Measurements from ENCODE around the gene KCNK18.
"Not testable (repeated sequence)": the region's sequence is repeated elsewhere in the genome, so short reads cannot be mapped to it uniquely, and the experiment has no call there.

Gene KCNK18

GRCh38 chr10:117222976-117223692 lies 25.8 kb downstream of the KCNK18 start:
- no peak for DNase-seq

- no peak for DNase-seq
Observed at GRCh38 chr10:117223693-117224430, 26.6 kb downstream of the KCNK18 start.

- DNase-seq = no peak
Observed at GRCh38 chr10:117224881-117225280, 27.6 kb downstream of the KCNK18 start.

- DNase-seq = no peak
Observed at GRCh38 chr10:117226813-117227451, 29.6 kb downstream of the KCNK18 start.

GRCh38 chr10:117228210-117228609 lies 30.9 kb downstream of the KCNK18 start:
- no peak for DNase-seq

GRCh38 chr10:117230107-117230506 lies 32.8 kb downstream of the KCNK18 start:
- not testable (repeated sequence) for DNase-seq

- DNase-seq = no peak
Observed at GRCh38 chr10:117237401-117237991, 40.2 kb downstream of the KCNK18 start.

- no peak for DNase-seq
Observed at GRCh38 chr10:117239051-117239450, 41.8 kb downstream of the KCNK18 start.

- DNase-seq = no peak
Observed at GRCh38 chr10:117239721-117240620, 42.7 kb downstream of the KCNK18 start.

GRCh38 chr10:117240621-117241529 lies 43.6 kb downstream of the KCNK18 start, which contains the start of gene SLC18A2:
Gene SLC18A2 (plus strand): TSS chr10:117241114. CDS start chr10:117241694, 580 bp downstream.
- no peak for DNase-seq

GRCh38 chr10:117241541-117242462 lies 44.5 kb downstream of the KCNK18 start:
- DNase-seq = no peak

- no peak for DNase-seq
Observed at GRCh38 chr10:117242463-117242832, 45.2 kb downstream of the KCNK18 start.

- DNase-seq = no peak
Observed at GRCh38 chr10:117246997-117247671, 49.8 kb downstream of the KCNK18 start.

- DNase-seq = no peak
Observed at GRCh38 chr10:117248750-117249465, 51.6 kb downstream of the KCNK18 start.

- DNase-seq = no peak
Observed at GRCh38 chr10:117249493-117250093, 52.3 kb downstream of the KCNK18 start.

GRCh38 chr10:117250411-117250810 lies 53.1 kb downstream of the KCNK18 start:
- DNase-seq = no peak

- DNase-seq = no peak
Observed at GRCh38 chr10:117253908-117254307, 56.6 kb downstream of the KCNK18 start.

- DNase-seq = no peak
Observed at GRCh38 chr10:117254338-117254737, 57.0 kb downstream of the KCNK18 start.

Data from activated CD4-positive, alpha-beta T cell treated with anti-CD3 and anti-CD28 coated beads, Interleukin-2, amount 50 U/mL, for 16 hours (primary cell).